ENCODE data around the gene CHRNA7.

The CHRNA7 gene

GRCh38 chr15:32120577-32121383, 90.5 kb downstream of the CHRNA7 start:
- no peak overlapping the region for H3K4me3 ChIP-seq (ENCODE audit: low read depth, low read length)
- no peak for TF ChIP-seq CTCF (IDR thresholded peaks at IDR 0.05; ENCODE audit: low read depth, low read length)

GRCh38 chr15:32121384-32121695, 91.0 kb downstream of the CHRNA7 start:
- H3K4me3 ChIP-seq (ENCODE audit: low read depth, low read length) = no peak overlapping the region
- no peak for TF ChIP-seq CTCF (IDR thresholded peaks at IDR 0.05; ENCODE audit: low read depth, low read length)

- no peak for TF ChIP-seq CTCF (IDR thresholded peaks at IDR 0.05; ENCODE audit: low read depth, low read length)
These were observed 91.7 kb downstream of the CHRNA7 start for GRCh38 chr15:32122013-32122412.

GRCh38 chr15:32123473-32123872, 93.2 kb downstream of the CHRNA7 start:
- no peak overlapping the region for H3K4me3 ChIP-seq (ENCODE audit: low read depth, low read length)
- TF ChIP-seq CTCF (IDR thresholded peaks at IDR 0.05; ENCODE audit: low read depth, low read length) = no peak

More at GRCh38 chr15:32122013-32122412, 91.7 kb downstream of the CHRNA7 start:
- H3K4me3 ChIP-seq (ENCODE audit: low read depth, low read length) = no peak overlapping the region

GRCh38 chr15:32124726-32125125, 94.4 kb downstream of the CHRNA7 start:
- H3K4me3 ChIP-seq (ENCODE audit: low read depth, low read length) = no peak overlapping the region
- TF ChIP-seq CTCF (IDR thresholded peaks at IDR 0.05; ENCODE audit: low read depth, low read length) = no peak

- no peak overlapping the region for H3K4me3 ChIP-seq (ENCODE audit: low read depth, low read length)
- TF ChIP-seq CTCF (IDR thresholded peaks at IDR 0.05; ENCODE audit: low read depth, low read length) = no peak
These were observed 95.3 kb downstream of the CHRNA7 start for GRCh38 chr15:32125595-32125994.

GRCh38 chr15:32129815-32130214, 99.5 kb downstream of the CHRNA7 start:
- no peak for TF ChIP-seq CTCF (IDR thresholded peaks at IDR 0.05; ENCODE audit: low read depth, low read length)
- no peak overlapping the region for H3K4me3 ChIP-seq (ENCODE audit: low read depth, low read length)

All from WI38 (cell line).